NCI-H69 (cell line): Measurements from ENCODE around the gene PIK3R5.

ENCODE experiments used
- DNase-seq: peaks from one replicate; lab custom pipeline; 2025; lab: John Stamatoyannopoulos, UW

PIK3R5 gene

GRCh38 chr17:8879410-8879809 lies 86.1 kb downstream of the PIK3R5 start:
- no peak for DNase-seq

- no peak for DNase-seq
Observed at GRCh38 chr17:8877984-8878383, 87.5 kb downstream of the PIK3R5 start.

DNA sequence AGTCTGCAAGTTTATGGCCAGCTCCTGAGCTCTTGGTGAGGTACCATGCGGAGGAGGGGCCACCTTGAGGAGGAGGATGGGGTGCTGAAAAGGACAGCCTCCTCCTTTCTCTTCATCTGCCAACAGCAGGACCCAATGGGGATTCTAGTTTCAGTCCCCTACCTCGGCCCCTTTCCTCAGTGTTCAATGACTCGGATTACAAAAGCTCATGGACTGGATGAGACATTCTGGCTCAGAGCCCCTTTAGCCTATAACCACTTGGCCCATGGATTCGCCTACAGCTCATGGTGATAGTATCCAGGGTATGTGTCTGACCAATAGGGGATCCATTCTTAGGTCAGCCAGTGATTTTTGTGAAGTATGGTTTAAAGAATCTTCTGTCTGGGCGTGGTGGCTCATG lies 89.5 kb downstream of the PIK3R5 start:
- DNase-seq = no peak

DNA sequence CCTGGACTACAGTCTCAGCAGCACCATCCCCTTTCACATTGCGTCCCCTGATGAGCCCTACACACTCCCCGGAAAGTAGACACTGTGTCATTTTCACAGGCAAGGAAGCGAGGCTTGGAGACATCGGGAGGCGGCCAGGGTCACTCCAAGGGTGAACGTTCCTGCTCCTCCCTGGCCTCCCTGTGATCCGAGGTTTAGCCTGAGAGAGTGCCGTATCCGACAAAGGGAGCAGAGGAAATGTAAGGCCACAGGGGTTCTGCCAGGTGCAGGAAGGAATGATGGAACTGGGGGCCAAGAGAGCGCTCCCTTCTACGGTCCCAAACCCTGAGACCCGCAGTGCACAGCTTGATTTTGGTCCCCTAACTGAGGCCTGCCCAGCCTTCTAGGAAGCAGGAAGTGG lies 90.1 kb downstream of the PIK3R5 start:
- DNase-seq = no peak

DNA sequence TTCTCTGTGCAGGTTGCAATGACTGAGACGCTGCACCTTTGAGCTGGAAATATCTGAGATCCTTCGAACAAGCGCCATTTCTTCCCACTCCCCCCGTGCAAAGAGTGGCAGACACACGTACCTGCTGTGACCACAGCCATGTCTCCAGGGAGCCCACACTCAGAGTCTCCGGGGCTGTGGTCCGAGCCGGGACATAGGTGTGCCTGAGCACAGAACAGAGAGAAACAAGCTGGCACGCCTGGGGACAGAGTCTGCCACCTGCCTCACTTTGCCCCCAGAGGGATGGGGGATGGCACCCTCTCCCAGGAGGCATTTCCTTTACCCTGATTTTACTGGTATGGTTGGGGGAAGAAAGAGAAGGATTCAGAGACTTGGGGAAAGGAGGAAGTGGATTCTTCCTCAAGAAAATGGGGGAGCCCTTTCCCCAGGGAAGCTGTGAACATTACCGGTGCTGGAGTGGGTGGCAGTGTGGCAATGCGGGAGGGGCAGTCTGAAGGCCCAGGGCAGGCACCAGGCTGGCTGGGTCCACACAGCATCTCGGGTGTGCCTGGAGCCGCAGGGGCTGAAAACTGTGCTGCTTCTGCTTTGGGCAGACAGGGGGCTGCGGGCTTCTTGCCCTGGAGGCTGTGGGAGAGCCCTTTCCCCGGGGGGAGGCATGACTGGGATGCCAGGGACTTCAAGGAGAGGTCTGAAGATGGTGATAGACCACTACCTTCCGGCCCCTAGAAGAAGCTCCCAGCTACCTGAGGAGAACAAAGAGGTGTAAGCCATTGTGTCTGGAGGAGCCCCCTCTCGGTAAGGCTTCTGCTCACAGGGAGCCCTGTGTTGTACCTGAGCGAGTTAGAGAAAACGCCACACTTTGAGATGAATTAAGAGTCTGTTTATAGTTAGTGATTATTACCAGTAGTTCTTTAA lies 91.4 kb downstream of the PIK3R5 start:
- no peak for DNase-seq

DNA sequence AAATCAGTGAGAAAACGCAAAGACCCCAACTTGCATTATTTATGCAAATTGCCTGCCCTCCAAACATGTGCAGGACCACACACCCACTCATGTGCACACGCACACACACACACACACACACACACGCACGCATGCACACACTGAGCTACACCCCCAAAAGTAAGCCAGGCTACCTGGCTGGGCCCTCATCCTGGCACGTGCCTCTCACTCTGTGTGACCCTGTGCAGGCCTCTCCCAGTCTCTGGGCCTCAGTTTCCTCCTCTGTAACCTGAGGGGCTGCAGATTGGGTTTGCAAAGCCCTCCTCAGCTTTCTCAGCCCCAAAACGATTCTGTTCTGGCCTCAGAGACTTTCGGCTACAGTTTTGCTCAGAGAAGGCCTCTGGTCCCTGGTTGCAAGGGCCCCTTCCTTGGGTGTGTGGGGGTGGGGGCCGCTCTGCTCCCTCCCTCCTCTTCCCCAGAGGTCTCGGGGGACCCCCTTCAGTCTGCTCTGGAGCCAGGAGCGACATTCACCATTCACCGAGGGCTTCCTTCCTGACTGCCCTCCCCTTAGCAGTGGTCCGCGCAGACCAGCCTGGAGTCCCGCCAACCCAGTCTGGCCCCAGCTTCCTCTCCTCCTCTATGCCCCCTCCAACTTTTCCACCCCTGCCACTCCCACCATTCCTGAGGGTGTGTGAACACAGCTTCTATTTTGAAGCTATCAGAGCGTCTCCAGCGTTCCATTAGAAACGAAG lies 92.6 kb downstream of the PIK3R5 start:
- no peak for DNase-seq

GRCh38 chr17:8872036-8872704 lies 93.3 kb downstream of the PIK3R5 start:
- DNase-seq = no peak

DNA sequence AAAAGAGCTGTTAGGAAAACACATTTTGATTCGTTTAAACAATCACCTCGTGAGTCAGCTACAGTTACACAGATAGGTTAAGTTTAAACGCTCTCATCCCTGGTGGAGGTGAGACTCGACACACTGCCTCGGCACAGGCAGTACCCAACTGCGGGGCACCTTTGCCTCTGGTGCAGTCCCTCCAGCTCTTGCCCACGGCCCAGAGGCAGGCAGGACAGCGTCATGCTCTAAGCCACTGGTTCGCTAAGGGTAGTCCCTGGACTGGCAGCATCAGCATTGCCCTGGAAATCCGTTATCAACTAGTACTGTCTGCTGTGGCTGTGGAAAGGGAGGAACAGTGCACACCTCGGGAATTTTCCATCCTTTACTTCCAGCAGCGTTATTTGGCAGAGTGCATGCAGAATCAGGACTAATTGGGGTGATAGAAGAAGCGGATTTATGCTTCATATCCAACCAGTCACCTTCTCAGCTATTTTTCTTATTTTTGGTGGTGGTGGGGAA lies 94.4 kb downstream of the PIK3R5 start:
- DNase-seq = no peak

DNA sequence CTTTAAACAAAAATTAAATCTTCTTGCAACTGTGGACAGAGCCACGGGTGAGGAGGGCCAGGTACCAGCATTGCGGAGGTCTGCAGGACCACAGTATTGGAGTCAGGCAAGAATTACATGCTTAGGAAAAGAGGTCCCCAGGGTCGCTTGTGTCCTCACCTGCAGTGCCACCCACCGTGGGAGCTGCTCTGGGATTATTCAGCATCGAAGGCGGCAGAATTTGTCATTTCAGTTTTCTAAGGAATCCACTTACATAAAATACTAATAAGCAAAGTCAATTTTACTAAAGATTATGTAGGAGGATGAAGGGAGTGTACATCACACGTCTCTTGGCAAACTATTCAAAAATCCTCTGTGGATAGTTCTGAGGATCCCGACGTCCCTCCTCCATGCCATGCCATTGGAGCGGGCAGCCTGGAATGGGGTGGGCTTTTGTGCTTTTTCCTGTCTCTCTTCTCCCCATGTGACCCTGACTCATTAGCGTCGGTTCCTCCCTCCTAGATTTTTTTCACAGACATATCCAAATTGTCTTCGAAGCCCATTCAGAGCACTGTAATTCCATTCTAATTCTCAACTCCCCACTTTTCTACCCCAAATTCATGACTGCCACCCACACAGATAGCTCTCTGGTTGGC lies 95.0 kb downstream of the PIK3R5 start:
- DNase-seq = no peak

GRCh38 chr17:8869114-8869815 lies 96.2 kb downstream of the PIK3R5 start:
- DNase-seq = no peak

DNA sequence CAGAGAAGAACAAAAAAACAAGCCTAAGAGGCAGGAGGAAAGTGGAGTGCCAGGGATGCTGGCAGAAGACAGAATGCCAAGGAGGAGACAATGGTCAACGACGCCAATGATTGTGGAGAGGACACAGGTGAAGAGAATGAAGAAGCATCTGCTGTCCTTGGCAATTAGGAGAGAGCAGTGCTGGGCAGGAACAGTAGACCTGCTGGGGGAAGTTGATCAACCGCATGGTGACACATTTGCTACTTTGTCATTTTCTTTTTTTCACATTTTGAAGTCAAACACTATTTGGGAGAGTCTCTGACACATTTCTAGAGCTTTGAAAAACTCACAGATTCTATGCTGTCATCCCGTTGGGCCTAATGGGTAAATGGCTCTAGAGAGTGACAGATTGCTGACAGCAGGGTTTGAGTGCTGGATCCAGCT lies 97.0 kb downstream of the PIK3R5 start:
- DNase-seq = no peak

- no peak for DNase-seq
Observed at GRCh38 chr17:8868092-8868491, 97.4 kb downstream of the PIK3R5 start.

- no peak for DNase-seq
Observed at GRCh38 chr17:8867361-8867981, 98.0 kb downstream of the PIK3R5 start, which contains the start of gene PIK3R6. Gene PIK3R6, minus strand, starts transcription at chr17:8867674. Its CDS starts 17,880 bp downstream, at chr17:8849794.

GRCh38 chr17:8865811-8866210 lies 99.7 kb downstream of the PIK3R5 start:
- no peak for DNase-seq

- DNase-seq = no peak
Observed at GRCh38 chr17:8865385-8865784, 100.1 kb downstream of the PIK3R5 start.

DNA sequence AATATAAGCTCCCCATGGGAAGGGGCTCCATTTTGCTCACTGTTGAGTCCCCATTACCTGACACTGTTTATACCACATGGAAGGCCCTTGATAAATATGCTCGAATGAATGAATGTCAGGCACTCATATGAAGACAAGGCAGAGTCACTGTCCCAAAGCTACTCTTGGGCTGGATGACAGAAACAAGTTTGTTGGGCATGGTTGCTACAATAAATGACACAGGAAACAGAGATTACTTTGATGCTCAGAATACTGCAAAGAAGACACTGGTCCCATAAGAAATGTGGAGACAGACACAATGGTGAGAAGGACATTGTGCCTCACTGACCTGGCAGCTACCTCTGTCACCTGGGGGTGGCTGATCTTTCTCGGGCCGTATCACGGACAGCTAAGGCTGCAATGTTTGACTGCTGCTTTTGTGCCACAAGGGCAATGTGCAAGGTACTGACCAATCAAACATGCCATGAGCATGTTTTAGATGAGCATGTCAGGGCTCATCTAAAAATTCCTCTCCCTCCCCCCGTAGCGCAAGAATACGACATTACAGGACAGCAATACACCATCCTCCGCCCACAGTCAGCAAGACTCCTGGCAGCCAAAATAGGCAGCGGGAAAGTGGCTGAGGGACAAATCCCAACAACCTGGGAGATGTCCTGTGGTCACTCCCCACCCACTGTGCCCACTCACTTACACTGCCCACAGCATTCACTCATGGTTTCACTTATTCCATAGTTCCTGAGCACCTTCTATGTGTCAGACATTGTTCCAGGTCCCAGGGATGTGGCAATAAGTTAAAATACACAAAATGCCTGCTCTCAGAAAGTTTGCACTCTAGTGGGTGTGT lies 103.1 kb downstream of the PIK3R5 start:
- no peak for DNase-seq

GRCh38 chr17:8861495-8862181 lies 103.9 kb downstream of the PIK3R5 start:
- no peak for DNase-seq

DNA sequence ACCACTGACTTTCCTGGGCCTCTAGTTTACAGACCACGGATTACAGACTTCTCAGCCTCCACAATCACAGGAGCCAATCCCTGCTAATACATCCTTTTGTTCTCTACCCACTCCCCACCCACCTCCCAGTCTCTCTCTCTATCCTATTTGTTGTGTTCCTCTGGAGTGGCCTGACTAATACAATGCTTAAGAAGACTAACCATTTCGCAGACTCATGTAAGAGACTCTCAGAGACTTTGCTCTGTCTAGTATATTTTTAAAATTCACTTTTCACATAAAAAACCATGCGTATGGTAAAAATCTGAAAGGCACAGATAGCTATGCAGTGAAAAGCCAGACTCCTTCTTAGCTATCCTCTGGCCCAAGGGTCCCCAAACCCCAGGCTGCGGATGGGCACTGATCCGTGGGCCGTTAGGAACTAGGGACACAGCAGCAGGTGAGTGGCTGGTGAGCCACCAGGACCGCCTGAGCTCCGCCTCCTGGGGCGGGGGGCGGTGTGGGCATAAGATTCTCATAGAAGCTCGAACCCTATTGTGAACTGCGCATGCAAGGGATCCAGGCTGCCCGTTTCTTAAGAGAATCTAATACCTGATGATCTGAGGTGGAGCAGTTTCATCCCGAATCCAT lies 105.6 kb downstream of the PIK3R5 start:
- DNase-seq = no peak
